Smooth muscle cell (in vitro differentiated cells): ENCODE results near the gene EHMT1. TPM values are rescaled to one million over a fixed set of nuclear protein-coding genes. Genes with fewer than 3 reads are reported as not detected.

Experiments
- DNase-seq: peaks from one replicate; lab custom pipeline; 2025; ENCODE audit not compliant: unreplicated experiment; lab: John Stamatoyannopoulos, UW
- H2AFZ ChIP-seq: fragments of 200-600 bp; sonication (generic); 2 replicates; pipeline ENCODE4 v1.6.0; 2016; ENCODE audit warnings: antibody characterized with exemption, low read depth, mild to moderate bottlenecking
- H3F3A ChIP-seq: fragments of 200-600 bp; sonication (generic); 2 replicates; pipeline ENCODE4 v1.6.0; 2017; ENCODE audit warnings: antibody characterized with exemption, low read depth
- H3K27ac ChIP-seq: fragments of 200-600 bp; sonication (generic); 2 replicates; pipeline ENCODE4 v1.5.1; 2016; ENCODE audit warnings: low read depth, mild to moderate bottlenecking
- H3K27me3 ChIP-seq: fragments of 200-600 bp; sonication (generic); 2 replicates; pipeline ENCODE4 v1.6.1; 2016; ENCODE audit warnings: low read depth, mild to moderate bottlenecking
- H3K36me3 ChIP-seq: fragments of 200-600 bp; sonication (generic); 2 replicates; pipeline ENCODE4 v1.5.1; 2016; ENCODE audit warnings: low read depth
- H3K4me1 ChIP-seq: fragments of 200-600 bp; sonication (generic); 2 replicates; pipeline ENCODE4 v1.5.1; 2016; ENCODE audit warnings: low read depth
- H3K4me2 ChIP-seq: fragments of 200-600 bp; sonication (generic); 2 replicates; pipeline ENCODE4 v1.6.0; 2016; ENCODE audit warnings: mild to moderate bottlenecking
- H3K4me3 ChIP-seq: fragments of 200-600 bp; sonication (generic); 2 replicates; pipeline ENCODE4 v1.5.1; 2016; ENCODE audit warnings: mild to moderate bottlenecking
- H3K79me2 ChIP-seq: fragments of 200-600 bp; sonication (generic); 2 replicates; pipeline ENCODE4 v1.6.0; 2016; ENCODE audit warnings: low read depth, mild to moderate bottlenecking
- H3K9ac ChIP-seq: fragments of 200-600 bp; sonication (generic); 2 replicates; pipeline ENCODE4 v1.6.0; 2016; ENCODE audit warnings: low read depth
- H3K9me3 ChIP-seq: fragments of 200-600 bp; sonication (generic); replicated peaks from 2 replicates; pipeline ENCODE4 v1.5.1; 2016; ENCODE audit warnings: low read depth
- H4K20me1 ChIP-seq: fragments of 200-600 bp; sonication (generic); 2 replicates; pipeline ENCODE4 v1.6.0; 2016; ENCODE audit warnings: low read depth
- CTCF ChIP-seq: fragments of 200-600 bp; sonication (generic); IDR thresholded peaks from 2 replicates; pipeline ENCODE4 v1.5.1; 2017; ENCODE audit warnings: borderline replicate concordance, mild to moderate bottlenecking, antibody characterized with exemption; ENCODE audit not compliant: insufficient read depth, poor library complexity, severe bottlenecking
- WGBS: methylation state at CpG from one replicate; pipeline ENCODE4 v1.1.7; 2016; ENCODE audit warnings: low lambda C conversion rate; 5-methylcytosine and 5-hydroxymethylcytosine counted together
- polyA plus RNA-seq: library from polyadenylated mRNA; unstranded; fragments of >200 nt; fragmentation: Nextera tagmentation; extraction: Ambion mirVana; gene quantifications from 2 replicates; pipeline ENCODE4 v1.2.1, GENCODE V29; 2016
- total RNA-seq: library from RNA; depleted of rRNA; stranded (reverse); fragments of >200 nt; gene quantifications from 2 replicates; pipeline ENCODE4 v1.2.3, GENCODE V29; 2014

Gene EHMT1
- total and polyA plus RNA-seq, 2 experiments from 2014 or later: 23.1 to 34.1 TPM

- TF ChIP-seq CTCF: no peak
- no peak for DNase-seq
- H3K27ac ChIP-seq: no peak overlapping the region
- peaks cover 17% of the 10 kb centered on the region for H3K79me2 ChIP-seq
- no peaks in the 10 kb centered on the region for H3K36me3 ChIP-seq
- peaks cover 8% of the 10 kb centered on the region for H4K20me1 ChIP-seq
- no peak overlapping the region for H3K4me2 ChIP-seq
- no peaks in the 10 kb centered on the region for H3K9me3 ChIP-seq
- H3K27me3 ChIP-seq: no peaks in the 10 kb centered on the region
- H2AFZ ChIP-seq: no peak overlapping the region
- no peak overlapping the region for H3K9ac ChIP-seq
- peaks cover 11% of the 10 kb centered on the region for H3K4me1 ChIP-seq
- WGBS: 96% methylated on average over 22 of the region's 22 CpGs
- H3K4me3 ChIP-seq: no peak overlapping the region
- H3F3A ChIP-seq: no peaks in the 10 kb centered on the region
Observed at GRCh38 chr9:137581361-137582285, 37.2 kb upstream of the EHMT1 start.

- no peak overlapping the region for H3K4me2 ChIP-seq
- H3K4me3 ChIP-seq: no peak overlapping the region
- H3K27me3 ChIP-seq: no peaks in the 10 kb centered on the region
- no peaks in the 10 kb centered on the region for H3K36me3 ChIP-seq
- no peak overlapping the region for H3K9ac ChIP-seq
- H3F3A ChIP-seq: no peaks in the 10 kb centered on the region
- H3K9me3 ChIP-seq: no peaks in the 10 kb centered on the region
- 88% methylated on average over 20 of the region's 20 CpGs for whole genome bisulfite sequencing
- no peak overlapping the region for H3K27ac ChIP-seq
- no peak overlapping the region for H2AFZ ChIP-seq
- peaks cover 7% of the 10 kb centered on the region for H3K4me1 ChIP-seq
- TF ChIP-seq CTCF: no peak
- H3K79me2 ChIP-seq: peaks cover 9% of the 10 kb centered on the region
- DNase-seq: no peak
- H4K20me1 ChIP-seq: peaks cover 6% of the 10 kb centered on the region
Observed at GRCh38 chr9:137582286-137582860, 36.4 kb upstream of the EHMT1 start.

- Histone ChIP-seq H3K4me1 (no peaks in the 10 kb centered on the region), H3K27ac (no peak overlapping the region), H3K4me3 (no peak overlapping the region), H3K4me2 (no peak overlapping the region), H3K9ac (no peak overlapping the region), H3K9me3 (no peaks in the 10 kb centered on the region), H3K27me3 (no peaks in the 10 kb centered on the region), H3K36me3 (no peaks in the 10 kb centered on the region), H3K79me2 (peaks cover under 1% of the 10 kb centered on the region), H2AFZ (no peak overlapping the region), H4K20me1 (no peaks in the 10 kb centered on the region), H3F3A (no peaks in the 10 kb centered on the region)
- TF ChIP-seq CTCF: no peak
- no peak for DNase-seq
- WGBS: 92% methylated on average over 14 of the region's 14 CpGs
Observed at GRCh38 chr9:137583347-137583746, 35.5 kb upstream of the EHMT1 start.
